WTC11 (cell line): Measurements from ENCODE around the gene RNGTT. TPM values are rescaled to one million over a fixed set of nuclear protein-coding genes. Genes with fewer than 3 reads are reported as not detected.

ENCODE experiments used
- ATAC-seq: fragments of 200-7000 bp; cut with Tn5 transposase; 2 replicates; pipeline ENCODE4 v1.10.0; 2021; ENCODE audit warnings: mild to moderate bottlenecking, moderate library complexity
- CTCF ChIA-PET: fragments of 300-600 bp; sonication (Branson Sonifier 250); formaldehyde crosslinking; loops from one replicate; lab custom pipeline; 2021; ENCODE audit warnings: antibody characterized with exemption; lab: Charles Lee
- POLR2A ChIA-PET: fragments of 350-600 bp; sonication (Branson Sonifier 250); formaldehyde crosslinking; loops from one replicate; lab custom pipeline; 2021; ENCODE audit warnings: antibody characterized with exemption; lab: Charles Lee
- DNase-seq: peaks from one replicate; pipeline ENCODE4 v3.0.0; 2021; ENCODE audit warnings: low spot score
- H3K27ac Mint-ChIP-seq: 2 replicates; pipeline ENCODE4 v1.8.0; 2021; ENCODE audit warnings: mixed read lengths
- H3K27me3 Mint-ChIP-seq: 2 replicates; pipeline ENCODE4 v1.8.0; 2021; ENCODE audit warnings: low read depth, mild to moderate bottlenecking, moderate library complexity, mixed read lengths
- H3K36me3 Mint-ChIP-seq: 2 replicates; pipeline ENCODE4 v1.8.0; 2021; ENCODE audit warnings: mixed read lengths
- H3K4me1 Mint-ChIP-seq: 2 replicates; pipeline ENCODE4 v1.8.0; 2022; ENCODE audit warnings: mixed read lengths
- H3K4me3 Mint-ChIP-seq: 2 replicates; pipeline ENCODE4 v1.8.0; 2021; ENCODE audit warnings: mild to moderate bottlenecking, moderate library complexity, mixed read lengths
- H3K9me3 Mint-ChIP-seq: 2 replicates; pipeline ENCODE4 v1.8.0; 2021; ENCODE audit warnings: mixed read lengths
- CREB1 ChIP-seq: sonication (generic); formaldehyde crosslinking; IDR thresholded peaks from 2 replicates; pipeline ENCODE4 v1.8.0; 2023; ENCODE audit warnings: mild to moderate bottlenecking, missing genetic modification reagents
- ESRRA ChIP-seq: sonication (generic); formaldehyde crosslinking; IDR thresholded peaks from 2 replicates; pipeline ENCODE4 v1.8.1; 2022; ENCODE audit warnings: mild to moderate bottlenecking, missing genetic modification reagents, borderline replicate concordance
- GTF2I ChIP-seq: fragments of 250-450 bp; sonication (Bioruptor Pico); conservative IDR thresholded peaks from 2 replicates; pipeline ENCODE4 v1.4.0; 2021; ENCODE audit warnings: mild to moderate bottlenecking
- HMGA2 ChIP-seq: fragments of 250-450 bp; sonication (Bioruptor Pico); IDR thresholded peaks from 2 replicates; pipeline ENCODE4 v1.4.0; 2021; ENCODE audit warnings: mild to moderate bottlenecking, moderate library complexity
- MXD4 ChIP-seq: fragments of 250-450 bp; sonication (Bioruptor Pico); IDR thresholded peaks from 2 replicates; pipeline ENCODE4 v1.8.0; 2021; ENCODE audit warnings: mild to moderate bottlenecking, moderate library complexity, borderline replicate concordance
- NFYB ChIP-seq: sonication (generic); formaldehyde crosslinking; conservative IDR thresholded peaks from 2 replicates; pipeline ENCODE4 v1.8.0; 2022; ENCODE audit warnings: low read depth, missing genetic modification reagents
- NR2C2 ChIP-seq: sonication (generic); formaldehyde crosslinking; IDR thresholded peaks from 2 replicates; pipeline ENCODE4 v1.8.0; 2022; ENCODE audit warnings: mild to moderate bottlenecking, missing genetic modification reagents
- NR3C1 ChIP-seq: sonication (generic); formaldehyde crosslinking; conservative IDR thresholded peaks from 2 replicates; pipeline ENCODE4 v1.8.1; 2023; ENCODE audit warnings: low read depth, mild to moderate bottlenecking, missing genetic modification reagents
- OVOL2 ChIP-seq: fragments of 250-450 bp; sonication (Bioruptor Pico); IDR thresholded peaks from 2 replicates; pipeline ENCODE4 v1.9.0; 2021; ENCODE audit warnings: mild to moderate bottlenecking, borderline replicate concordance
- RORB ChIP-seq: fragments of 250-450 bp; sonication (Bioruptor Pico); IDR thresholded peaks from 2 replicates; pipeline ENCODE4 v1.9.0; 2021; ENCODE audit warnings: mild to moderate bottlenecking
- SOX15 ChIP-seq: fragments of 250-450 bp; sonication (Bioruptor Pico); IDR thresholded peaks from 2 replicates; pipeline ENCODE4 v1.9.0; 2021; ENCODE audit warnings: mild to moderate bottlenecking
- TP53 ChIP-seq: sonication (generic); formaldehyde crosslinking; IDR thresholded peaks from 2 replicates; pipeline ENCODE4 v1.8.1; 2023; ENCODE audit warnings: mild to moderate bottlenecking, missing genetic modification reagents
- ZNF423 ChIP-seq: fragments of 250-450 bp; sonication (Bioruptor Pico); IDR thresholded peaks from 2 replicates; pipeline ENCODE4 v2.1.2; 2022; ENCODE audit warnings: mild to moderate bottlenecking, moderate library complexity
- total RNA-seq: library from RNA; stranded (reverse); gene quantifications from 3 replicates; pipeline ENCODE4 v1.2.3, GENCODE V29; 2021
- TF ChIP-seq, protein P1 (sequence below): sonication (generic); formaldehyde crosslinking; IDR thresholded peaks from 2 replicates; pipeline ENCODE4 v1.8.1; 2022; ENCODE audit warnings: low read depth, missing genetic modification reagents, borderline replicate concordance
- TF ChIP-seq, protein P2 (sequence below): fragments of 250-450 bp; sonication (Bioruptor Pico); IDR thresholded peaks from 2 replicates; pipeline ENCODE4 v1.9.0; 2021; ENCODE audit warnings: mild to moderate bottlenecking, borderline replicate concordance
- TF ChIP-seq, protein P3 (sequence below): sonication (generic); formaldehyde crosslinking; IDR thresholded peaks from 2 replicates; pipeline ENCODE4 v1.8.1; 2022; ENCODE audit warnings: low read depth, mild to moderate bottlenecking, moderate library complexity, missing genetic modification reagents, borderline replicate concordance
- TF ChIP-seq, protein P4 (sequence below): sonication (generic); formaldehyde crosslinking; IDR thresholded peaks from 2 replicates; pipeline ENCODE4 v1.8.1; 2023; ENCODE audit warnings: mild to moderate bottlenecking, missing genetic modification reagents, moderate library complexity
- TF ChIP-seq, protein P5 (sequence below): sonication (generic); formaldehyde crosslinking; IDR thresholded peaks from 2 replicates; pipeline ENCODE4 v1.8.1; 2023; ENCODE audit warnings: mild to moderate bottlenecking, missing genetic modification reagents
- TF ChIP-seq, protein P6 (sequence below): sonication (generic); formaldehyde crosslinking; conservative IDR thresholded peaks from 2 replicates; pipeline ENCODE4 v1.8.1; 2023; ENCODE audit warnings: mild to moderate bottlenecking, low read depth, missing genetic modification reagents, moderate library complexity

The RNGTT gene
- total RNA-seq, 1 experiment from 2014 or later: 20.4 TPM

DNA sequence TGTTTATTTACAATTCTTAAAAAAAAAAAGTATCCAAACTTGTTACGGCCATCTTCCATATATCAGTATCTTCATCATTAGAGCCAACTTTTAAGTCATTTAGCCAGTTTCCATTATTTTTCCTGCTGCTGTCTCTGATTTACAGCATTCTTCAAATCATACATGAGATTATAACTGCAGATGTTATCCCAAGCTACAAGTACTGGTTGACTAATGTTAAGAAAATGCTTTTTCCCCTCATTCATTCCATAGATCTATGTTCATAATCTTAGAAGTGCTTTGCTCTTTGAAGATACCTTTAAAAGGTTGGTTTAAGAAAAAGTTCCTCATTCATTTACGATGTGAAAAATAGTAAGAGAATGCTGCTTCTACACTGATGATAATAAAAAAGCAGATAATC is 158.7 kb downstream of the RNGTT start:
- H3K9me3 Mint-ChIP-seq: peaks cover 20% of the 10 kb centered on the region
- no peak for DNase-seq
- H3K4me3 Mint-ChIP-seq: no peak overlapping the region

DNA sequence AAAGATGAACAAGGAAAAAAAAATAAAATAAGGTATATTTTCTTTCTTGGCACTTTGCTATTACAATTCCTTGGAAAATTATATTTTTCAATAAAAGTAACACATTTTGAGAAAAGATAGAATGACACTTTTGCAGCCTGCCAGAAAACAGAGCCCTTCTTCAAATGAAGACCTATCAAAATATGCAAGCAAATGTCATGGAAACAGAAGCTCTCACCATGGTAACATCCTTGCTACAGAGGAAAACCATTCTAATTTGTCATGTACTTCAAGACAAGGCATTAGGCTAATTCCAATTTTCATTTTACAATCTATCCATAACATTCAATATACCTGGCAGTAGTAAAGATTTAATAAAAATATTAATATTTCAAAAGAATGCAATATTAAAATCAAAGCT is 177.9 kb downstream of the RNGTT start:
- H3K4me1 Mint-ChIP-seq: 0 out of 2 replicates have a peak, but pooled peaks cover 3% of the 10 kb centered on the region
- CTCF ChIA-PET: no interaction called here
- H3K36me3 Mint-ChIP-seq: peaks cover 4% of the 10 kb centered on the region; the same call in 1 of the 2 replicates
- no peak overlapping the region for H3K27ac Mint-ChIP-seq
- H3K27me3 Mint-ChIP-seq: no peaks in the 10 kb centered on the region
- ATAC-seq (no peak), DNase-seq (no peak)
- H3K9me3 Mint-ChIP-seq: peaks cover 10% of the 10 kb centered on the region
- TF ChIP-seq TP53 (CRISPR knock-in tag) (no peak), RORB (no peak), SOX15 (no peak), MXD4 (CRISPR knock-in tag) (no peak), NR3C1 (CRISPR knock-in tag) (no peak)
- TF ChIP-seq, protein P1, sequence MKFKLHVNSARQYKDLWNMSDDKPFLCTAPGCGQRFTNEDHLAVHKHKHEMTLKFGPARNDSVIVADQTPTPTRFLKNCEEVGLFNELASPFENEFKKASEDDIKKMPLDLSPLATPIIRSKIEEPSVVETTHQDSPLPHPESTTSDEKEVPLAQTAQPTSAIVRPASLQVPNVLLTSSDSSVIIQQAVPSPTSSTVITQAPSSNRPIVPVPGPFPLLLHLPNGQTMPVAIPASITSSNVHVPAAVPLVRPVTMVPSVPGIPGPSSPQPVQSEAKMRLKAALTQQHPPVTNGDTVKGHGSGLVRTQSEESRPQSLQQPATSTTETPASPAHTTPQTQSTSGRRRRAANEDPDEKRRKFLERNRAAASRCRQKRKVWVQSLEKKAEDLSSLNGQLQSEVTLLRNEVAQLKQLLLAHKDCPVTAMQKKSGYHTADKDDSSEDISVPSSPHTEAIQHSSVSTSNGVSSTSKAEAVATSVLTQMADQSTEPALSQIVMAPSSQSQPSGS (CRISPR knock-in tag): no peak
- TF ChIP-seq, protein P2, sequence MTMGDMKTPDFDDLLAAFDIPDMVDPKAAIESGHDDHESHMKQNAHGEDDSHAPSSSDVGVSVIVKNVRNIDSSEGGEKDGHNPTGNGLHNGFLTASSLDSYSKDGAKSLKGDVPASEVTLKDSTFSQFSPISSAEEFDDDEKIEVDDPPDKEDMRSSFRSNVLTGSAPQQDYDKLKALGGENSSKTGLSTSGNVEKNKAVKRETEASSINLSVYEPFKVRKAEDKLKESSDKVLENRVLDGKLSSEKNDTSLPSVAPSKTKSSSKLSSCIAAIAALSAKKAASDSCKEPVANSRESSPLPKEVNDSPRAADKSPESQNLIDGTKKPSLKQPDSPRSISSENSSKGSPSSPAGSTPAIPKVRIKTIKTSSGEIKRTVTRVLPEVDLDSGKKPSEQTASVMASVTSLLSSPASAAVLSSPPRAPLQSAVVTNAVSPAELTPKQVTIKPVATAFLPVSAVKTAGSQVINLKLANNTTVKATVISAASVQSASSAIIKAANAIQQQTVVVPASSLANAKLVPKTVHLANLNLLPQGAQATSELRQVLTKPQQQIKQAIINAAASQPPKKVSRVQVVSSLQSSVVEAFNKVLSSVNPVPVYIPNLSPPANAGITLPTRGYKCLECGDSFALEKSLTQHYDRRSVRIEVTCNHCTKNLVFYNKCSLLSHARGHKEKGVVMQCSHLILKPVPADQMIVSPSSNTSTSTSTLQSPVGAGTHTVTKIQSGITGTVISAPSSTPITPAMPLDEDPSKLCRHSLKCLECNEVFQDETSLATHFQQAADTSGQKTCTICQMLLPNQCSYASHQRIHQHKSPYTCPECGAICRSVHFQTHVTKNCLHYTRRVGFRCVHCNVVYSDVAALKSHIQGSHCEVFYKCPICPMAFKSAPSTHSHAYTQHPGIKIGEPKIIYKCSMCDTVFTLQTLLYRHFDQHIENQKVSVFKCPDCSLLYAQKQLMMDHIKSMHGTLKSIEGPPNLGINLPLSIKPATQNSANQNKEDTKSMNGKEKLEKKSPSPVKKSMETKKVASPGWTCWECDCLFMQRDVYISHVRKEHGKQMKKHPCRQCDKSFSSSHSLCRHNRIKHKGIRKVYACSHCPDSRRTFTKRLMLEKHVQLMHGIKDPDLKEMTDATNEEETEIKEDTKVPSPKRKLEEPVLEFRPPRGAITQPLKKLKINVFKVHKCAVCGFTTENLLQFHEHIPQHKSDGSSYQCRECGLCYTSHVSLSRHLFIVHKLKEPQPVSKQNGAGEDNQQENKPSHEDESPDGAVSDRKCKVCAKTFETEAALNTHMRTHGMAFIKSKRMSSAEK (CRISPR knock-in tag): no peak
- POLR2A ChIA-PET: no interaction called here
- H3K4me3 Mint-ChIP-seq: no peak overlapping the region

More for the DNA sequence above, 158.7 kb downstream of the RNGTT start:
- peaks cover 21% of the 10 kb centered on the region for H3K36me3 Mint-ChIP-seq
- no peak overlapping the region for H3K27ac Mint-ChIP-seq
- POLR2A ChIA-PET: interaction anchor here (0.6 kb wide), 1 partner anchor 42 kb away, joined by 3 read pairs; no protein-coding TSS in a partner anchor
- H3K4me1 Mint-ChIP-seq: no peaks in the 10 kb centered on the region
- no peaks in the 10 kb centered on the region for H3K27me3 Mint-ChIP-seq
- no peak for ATAC-seq
- CTCF ChIA-PET: no interaction called here
- TF ChIP-seq, protein P3, sequence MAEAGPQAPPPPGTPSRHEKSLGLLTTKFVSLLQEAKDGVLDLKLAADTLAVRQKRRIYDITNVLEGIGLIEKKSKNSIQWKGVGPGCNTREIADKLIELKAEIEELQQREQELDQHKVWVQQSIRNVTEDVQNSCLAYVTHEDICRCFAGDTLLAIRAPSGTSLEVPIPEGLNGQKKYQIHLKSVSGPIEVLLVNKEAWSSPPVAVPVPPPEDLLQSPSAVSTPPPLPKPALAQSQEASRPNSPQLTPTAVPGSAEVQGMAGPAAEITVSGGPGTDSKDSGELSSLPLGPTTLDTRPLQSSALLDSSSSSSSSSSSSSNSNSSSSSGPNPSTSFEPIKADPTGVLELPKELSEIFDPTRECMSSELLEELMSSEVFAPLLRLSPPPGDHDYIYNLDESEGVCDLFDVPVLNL: no peak
- TF ChIP-seq OVOL2: no peak
- TF ChIP-seq NFYB (CRISPR knock-in tag): no peak
- TF ChIP-seq CREB1 (CRISPR knock-in tag): no peak
- no peak for TF ChIP-seq ESRRA (CRISPR knock-in tag)
- no peak for TF ChIP-seq TP53 (CRISPR knock-in tag)
- TF ChIP-seq, protein P4, sequence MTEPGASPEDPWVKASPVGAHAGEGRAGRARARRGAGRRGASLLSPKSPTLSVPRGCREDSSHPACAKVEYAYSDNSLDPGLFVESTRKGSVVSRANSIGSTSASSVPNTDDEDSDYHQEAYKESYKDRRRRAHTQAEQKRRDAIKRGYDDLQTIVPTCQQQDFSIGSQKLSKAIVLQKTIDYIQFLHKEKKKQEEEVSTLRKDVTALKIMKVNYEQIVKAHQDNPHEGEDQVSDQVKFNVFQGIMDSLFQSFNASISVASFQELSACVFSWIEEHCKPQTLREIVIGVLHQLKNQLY (CRISPR knock-in tag): no peak
- TF ChIP-seq ZNF423 (CRISPR knock-in tag): no peak
- TF ChIP-seq GTF2I (CRISPR knock-in tag): no peak
- TF ChIP-seq, protein P5, sequence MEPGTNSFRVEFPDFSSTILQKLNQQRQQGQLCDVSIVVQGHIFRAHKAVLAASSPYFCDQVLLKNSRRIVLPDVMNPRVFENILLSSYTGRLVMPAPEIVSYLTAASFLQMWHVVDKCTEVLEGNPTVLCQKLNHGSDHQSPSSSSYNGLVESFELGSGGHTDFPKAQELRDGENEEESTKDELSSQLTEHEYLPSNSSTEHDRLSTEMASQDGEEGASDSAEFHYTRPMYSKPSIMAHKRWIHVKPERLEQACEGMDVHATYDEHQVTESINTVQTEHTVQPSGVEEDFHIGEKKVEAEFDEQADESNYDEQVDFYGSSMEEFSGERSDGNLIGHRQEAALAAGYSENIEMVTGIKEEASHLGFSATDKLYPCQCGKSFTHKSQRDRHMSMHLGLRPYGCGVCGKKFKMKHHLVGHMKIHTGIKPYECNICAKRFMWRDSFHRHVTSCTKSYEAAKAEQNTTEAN (CRISPR knock-in tag): no peak
- no peak for TF ChIP-seq NR2C2 (CRISPR knock-in tag)
- TF ChIP-seq, protein P6, sequence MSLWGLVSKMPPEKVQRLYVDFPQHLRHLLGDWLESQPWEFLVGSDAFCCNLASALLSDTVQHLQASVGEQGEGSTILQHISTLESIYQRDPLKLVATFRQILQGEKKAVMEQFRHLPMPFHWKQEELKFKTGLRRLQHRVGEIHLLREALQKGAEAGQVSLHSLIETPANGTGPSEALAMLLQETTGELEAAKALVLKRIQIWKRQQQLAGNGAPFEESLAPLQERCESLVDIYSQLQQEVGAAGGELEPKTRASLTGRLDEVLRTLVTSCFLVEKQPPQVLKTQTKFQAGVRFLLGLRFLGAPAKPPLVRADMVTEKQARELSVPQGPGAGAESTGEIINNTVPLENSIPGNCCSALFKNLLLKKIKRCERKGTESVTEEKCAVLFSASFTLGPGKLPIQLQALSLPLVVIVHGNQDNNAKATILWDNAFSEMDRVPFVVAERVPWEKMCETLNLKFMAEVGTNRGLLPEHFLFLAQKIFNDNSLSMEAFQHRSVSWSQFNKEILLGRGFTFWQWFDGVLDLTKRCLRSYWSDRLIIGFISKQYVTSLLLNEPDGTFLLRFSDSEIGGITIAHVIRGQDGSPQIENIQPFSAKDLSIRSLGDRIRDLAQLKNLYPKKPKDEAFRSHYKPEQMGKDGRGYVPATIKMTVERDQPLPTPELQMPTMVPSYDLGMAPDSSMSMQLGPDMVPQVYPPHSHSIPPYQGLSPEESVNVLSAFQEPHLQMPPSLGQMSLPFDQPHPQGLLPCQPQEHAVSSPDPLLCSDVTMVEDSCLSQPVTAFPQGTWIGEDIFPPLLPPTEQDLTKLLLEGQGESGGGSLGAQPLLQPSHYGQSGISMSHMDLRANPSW (CRISPR knock-in tag): no peak
- no peak for TF ChIP-seq HMGA2
